Ecto neural progenitor cell (in vitro differentiated cells): Measurements from ENCODE around the gene SLC39A7.

Experiments
- DNase-seq: peaks from one replicate; pipeline ENCODE4 v3.0.0-alpha.2; 2018; ENCODE audit warnings: low spot score

SLC39A7 gene

GRCh38 chr6:33170176-33171015 is 30.3 kb upstream of the SLC39A7 start:
- no peak for DNase-seq

- DNase-seq, result no peak
Observed at GRCh38 chr6:33171016-33171879, 29.4 kb upstream of the SLC39A7 start.

- no peak for DNase-seq
Observed at GRCh38 chr6:33171880-33172687, 28.6 kb upstream of the SLC39A7 start.

GRCh38 chr6:33172688-33173534 is 27.8 kb upstream of the SLC39A7 start:
- DNase-seq, result no peak

- DNase-seq, result no peak
Observed at GRCh38 chr6:33173535-33174180, 27.0 kb upstream of the SLC39A7 start.

- DNase-seq, result no peak
Observed at GRCh38 chr6:33174784-33175183, 25.9 kb upstream of the SLC39A7 start.

- no peak for DNase-seq
Observed at GRCh38 chr6:33175436-33176069, 25.1 kb upstream of the SLC39A7 start.

GRCh38 chr6:33176906-33177305 is 23.8 kb upstream of the SLC39A7 start:
- no peak for DNase-seq

- no peak for DNase-seq
Observed at GRCh38 chr6:33177552-33178446, 22.9 kb upstream of the SLC39A7 start.

GRCh38 chr6:33178755-33179475 is 21.8 kb upstream of the SLC39A7 start:
- no peak for DNase-seq

- no peak for DNase-seq
Observed at GRCh38 chr6:33181141-33181540, 19.5 kb upstream of the SLC39A7 start.

GRCh38 chr6:33183071-33183683 is 17.5 kb upstream of the SLC39A7 start:
- no peak for DNase-seq

GRCh38 chr6:33185190-33185589 is 15.5 kb upstream of the SLC39A7 start:
- no peak for DNase-seq

GRCh38 chr6:33185654-33186187 is 14.9 kb upstream of the SLC39A7 start:
- no peak for DNase-seq

- no peak for DNase-seq
Observed at GRCh38 chr6:33187809-33188208, 12.9 kb upstream of the SLC39A7 start.

- no peak for DNase-seq
Observed at GRCh38 chr6:33189164-33189563, 11.5 kb upstream of the SLC39A7 start.

GRCh38 chr6:33189625-33190448 is 10.8 kb upstream of the SLC39A7 start:
- DNase-seq, result no peak
